Suppressor macrophage treated with lipopolysaccharide for 4 hours (primary cell): ENCODE measurements around the gene GNG7.

Experiments used
- DNase-seq: peaks from one replicate; pipeline ENCODE4 v3.0.0-alpha.2; 2020

GNG7 gene

GRCh38 chr19:2702170-2703076 lies at the start of gene GNG7:
TSS of gene GNG7 (minus strand) at chr19:2702694. CDS start at chr19:2520688, 182,006 bp downstream.
- DNase-seq, result peak; percentile 97

GRCh38 chr19:2751438-2751830 lies 48.9 kb upstream of the GNG7 start:
- DNase-seq, result no peak

- DNase-seq, result peak; percentile 18
Measured at GRCh38 chr19:2750808-2751437, 48.4 kb upstream of the GNG7 start.

GRCh38 chr19:2747349-2747748 lies 44.9 kb upstream of the GNG7 start:
- no peak for DNase-seq

GRCh38 chr19:2744113-2744512 lies 41.6 kb upstream of the GNG7 start:
- DNase-seq, result no peak

GRCh38 chr19:2743099-2743498 lies 40.6 kb upstream of the GNG7 start:
- no peak for DNase-seq

GRCh38 chr19:2740314-2740656 lies 37.8 kb upstream of the GNG7 start:
- no peak for DNase-seq

GRCh38 chr19:2739602-2740313 lies 37.3 kb upstream of the GNG7 start, which contains the start of gene SLC39A3:
TSS of gene SLC39A3 (minus strand) at chr19:2740017. CDS start at chr19:2737257, 2,760 bp downstream.
- peak; percentile 99 for DNase-seq

- DNase-seq, result no peak
Measured at GRCh38 chr19:2736550-2737190, 34.2 kb upstream of the GNG7 start.

- DNase-seq, result no peak
Measured at GRCh38 chr19:2735374-2735773, 32.9 kb upstream of the GNG7 start.

- DNase-seq, result no peak
Measured at GRCh38 chr19:2734589-2735288, 32.2 kb upstream of the GNG7 start.

GRCh38 chr19:2733930-2734588 lies 31.6 kb upstream of the GNG7 start:
- DNase-seq, result no peak

GRCh38 chr19:2732883-2733282 lies 30.4 kb upstream of the GNG7 start:
- no peak for DNase-seq

GRCh38 chr19:2732157-2732725 lies 29.7 kb upstream of the GNG7 start:
- no peak for DNase-seq

- DNase-seq, result no peak
Measured at GRCh38 chr19:2731181-2731995, 28.9 kb upstream of the GNG7 start.

GRCh38 chr19:2729943-2730818 lies 27.7 kb upstream of the GNG7 start:
- DNase-seq, result no peak

GRCh38 chr19:2728783-2729387 lies 26.4 kb upstream of the GNG7 start:
- DNase-seq, result no peak

GRCh38 chr19:2727640-2727944 lies 25.1 kb upstream of the GNG7 start:
- DNase-seq, result no peak

- DNase-seq, result no peak
Measured at GRCh38 chr19:2726904-2727639, 24.6 kb upstream of the GNG7 start.
